ENCODE measurements around the gene COTL1. TPM values are rescaled to one million over a fixed set of nuclear protein-coding genes. Genes with fewer than 3 reads are reported as not detected.

COTL1 gene
- total and polyA plus RNA-seq, 9 of the 15 experiments (the other 6 are each of a cell fraction or from before 2014, with no cell fraction given), result 27.7 to 185 (median 72.5) TPM

- in situ Hi-C loops (cut with MboI) (no loop called here), intact Hi-C loops (cut with micrococcal nuclease) (no loop called here)
- H3K79me2 ChIP-seq (ENCODE audit: control insufficient read depth, insufficient read depth, low read length), result no peaks in the 10 kb centered on the region
- BruUV-seq (replicated peaks), result no TSS peak
- POLR2A ChIA-PET, result interaction anchor here (1.0 kb wide), 1 partner anchor 44 kb away, joined by 3 read pairs; no protein-coding TSS in a partner anchor
- no peak overlapping the region for H3K27ac ChIP-seq (ENCODE audit: extremely low read depth, low read depth, low read length)
- peaks cover 3 to 7% of the 10 kb centered on the region in 2 experiments; a peak in 2 of 5 replicates for H3K4me1 ChIP-seq (replicated peaks in 1 of 2; ENCODE audit: control insufficient read depth in 2 of 2, insufficient read depth in 2 of 2, low read length in 2 of 2)
- no peak overlapping the region for H3K4me2 ChIP-seq (ENCODE audit: insufficient read depth, low read length)
- no peak for FAIRE-seq
- no peaks in the 10 kb centered on the region for H3K36me3 ChIP-seq (ENCODE audit: control insufficient read depth, insufficient read depth, low read length)
- CTCF ChIA-PET (ENCODE audit: low intra/inter-chr PET ratio), result no interaction called here
- H3K9me1 ChIP-seq (ENCODE audit: control insufficient read depth, insufficient read depth, low read length), result no peaks in the 10 kb centered on the region
- TF ChIP-seq GTF2E2 (tag; IDR thresholded peaks at IDR 0.05) (no peak), PCBP1 (IDR thresholded peaks at IDR 0.05; ENCODE audit: low read depth, low read length, poor library complexity, severe bottlenecking) (no peak), MBD1 (CRISPR knock-in tag; IDR thresholded peaks at IDR 0.05) (no peak), HDGF (IDR thresholded peaks at IDR 0.05) (no peak), ZNF75A (CRISPR knock-in tag; IDR thresholded peaks at IDR 0.05) (no peak), POLR2G (IDR thresholded peaks at IDR 0.05; ENCODE audit: low read depth, low read length) (no peak), CBX3 (IDR thresholded peaks at IDR 0.05; ENCODE audit: borderline replicate concordance in 1 of 2, low read length in 2 of 2) (no peak), PTRF (tag; IDR thresholded peaks at IDR 0.05) (no peak), MAX (CRISPR knock-in tag; IDR thresholded peaks at IDR 0.05) (no peak), ZSCAN32 (CRISPR knock-in tag; IDR thresholded peaks at IDR 0.05) (no peak), PHTF2 (CRISPR knock-in tag; IDR thresholded peaks at IDR 0.05) (no peak), ZC3H4 (CRISPR knock-in tag; IDR thresholded peaks at IDR 0.05; ENCODE audit: borderline replicate concordance) (no peak), ZBTB33 (CRISPR knock-in tag; IDR thresholded peaks at IDR 0.05) (no peak), LEF1 (IDR thresholded peaks at IDR 0.05) (no peak), RBM14 (IDR thresholded peaks at IDR 0.05; ENCODE audit: borderline replicate concordance, insufficient read depth, low read depth, low read length) (no peak), ARID1B (IDR thresholded peaks at IDR 0.05) (no peak), MCM7 (IDR thresholded peaks at IDR 0.05) (no peak), CHD1 (IDR thresholded peaks at IDR 0.05; ENCODE audit: low read length) (no peak), PYGO2 (tag; IDR thresholded peaks at IDR 0.05) (no peak), XRCC3 (IDR thresholded peaks at IDR 0.05) (no peak)
- WGBS (ENCODE audit: insufficient coverage, low coverage, missing lambda C conversion rate), result 51% methylated on average over 15 of the region's 15 CpGs
- no peaks in the 10 kb centered on the region; a peak in 1 of 5 replicates for H3K27me3 ChIP-seq (ENCODE audit: control insufficient read depth in 2 of 2, insufficient read depth in 2 of 2, low read length in 2 of 2)
- H3K9me3 ChIP-seq (replicated peaks; ENCODE audit: control insufficient read depth, insufficient read depth, low read depth, low read length), result no peaks in the 10 kb centered on the region
- ATAC-seq, result no peak
- H3K4me3 ChIP-seq, result no peak overlapping the region
- H3K9ac ChIP-seq (ENCODE audit: insufficient read depth in 1 of 2, low read depth in 2 of 2, low read length in 2 of 2), result no peak overlapping the region; a peak in 1 of 4 replicates
- peaks cover 3% of the 10 kb centered on the region; the same call in 1 of the 2 replicates for H4K20me1 ChIP-seq (replicated peaks; ENCODE audit: control insufficient read depth, insufficient read depth, low read length)
- no peak for DNase-seq (ENCODE audit: extremely low read depth in 1 of 4, low spot score in 3 of 4)
- no peak overlapping the region for H2AFZ ChIP-seq (ENCODE audit: low read depth, low read length)
These were observed 40.7 kb downstream of the COTL1 start for GRCh38 chr16:84577034-84577803.

All from K562 (cell line).